M059J (cell line): ENCODE data around the gene RWDD2A. TPM values are rescaled to one million over a fixed set of nuclear protein-coding genes. Genes with fewer than 3 reads are reported as not detected.

Experiments used
- DNase-seq: peaks from one replicate; pipeline ENCODE4 v3.0.0-alpha.2; 2012; ENCODE audit warnings: low read depth
- total RNA-seq: library from RNA; depleted of rRNA; stranded (reverse); fragments of >200 nt; shearing (Covaris generic); gene quantifications from 2 replicates; pipeline ENCODE4 v1.2.3, GENCODE V29; 2014; rRNA removed

RWDD2A gene
- total RNA-seq, 1 experiment from 2014 or later, result 5.1 TPM

DNA sequence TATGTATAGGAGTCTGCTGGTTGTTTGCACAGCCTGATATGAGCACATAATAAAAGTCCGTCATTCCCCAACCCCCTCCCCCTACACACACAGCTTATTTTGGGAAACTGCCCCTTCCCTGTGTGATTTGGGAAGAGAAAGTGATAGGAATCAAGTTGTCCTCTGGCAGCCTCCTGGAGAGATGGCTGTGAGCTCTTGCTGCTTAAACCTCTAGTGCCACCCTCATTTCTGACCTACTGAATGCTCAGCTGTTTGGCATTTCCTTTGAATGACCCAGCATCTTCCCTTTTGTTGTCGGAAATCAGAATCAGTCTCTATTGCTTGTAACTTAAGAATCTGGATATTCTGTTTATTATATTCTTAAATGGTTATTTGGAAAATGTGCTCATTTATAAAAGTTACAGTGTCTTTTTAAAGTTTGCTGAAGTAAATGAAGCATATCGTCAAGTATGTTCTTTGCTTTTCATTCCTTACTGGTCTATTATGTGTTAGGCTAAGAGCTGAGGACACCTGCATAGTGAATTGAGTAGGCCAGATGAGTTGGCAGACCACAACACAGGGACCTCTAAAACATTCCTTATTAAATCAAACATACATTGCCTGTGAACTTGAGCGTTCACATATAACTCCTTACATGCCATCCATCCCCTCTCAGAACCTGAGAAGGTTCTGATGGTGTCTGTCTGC is 5.5 kb downstream of the RWDD2A start:
- peak; percentile 77 for DNase-seq

- no peak for DNase-seq
Measured at GRCh38 chr6:83199173-83199862, 6.2 kb downstream of the RWDD2A start.

- peak; percentile 93 for DNase-seq
Measured at GRCh38 chr6:83199863-83200225, 6.7 kb downstream of the RWDD2A start.

DNA sequence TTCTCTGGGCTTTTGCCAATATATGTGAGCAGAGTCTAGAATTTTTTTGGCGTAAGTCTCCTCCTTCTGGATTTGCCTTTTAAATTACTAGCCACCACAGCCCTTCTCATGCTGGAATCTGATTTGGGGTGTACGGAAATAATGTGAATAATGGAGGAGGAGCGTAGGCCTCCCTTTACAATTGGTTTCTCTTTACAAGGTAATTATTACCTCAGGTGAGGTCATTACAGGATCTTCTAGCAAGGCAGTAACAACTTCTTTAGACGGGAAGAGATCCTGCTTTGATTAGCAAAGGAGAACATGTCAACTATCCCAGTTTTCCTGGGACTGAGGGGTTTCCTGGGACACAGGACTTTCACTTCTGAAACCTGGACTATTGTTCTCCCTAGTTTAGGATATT is 8.9 kb downstream of the RWDD2A start:
- no peak for DNase-seq

GRCh38 chr6:83215131-83216047 is 22.2 kb downstream of the RWDD2A start:
- peak; percentile 81 for DNase-seq

GRCh38 chr6:83216806-83217205 is 23.6 kb downstream of the RWDD2A start:
- DNase-seq, result no peak

- DNase-seq, result no peak
Measured at GRCh38 chr6:83218646-83219045, 25.5 kb downstream of the RWDD2A start.

DNA sequence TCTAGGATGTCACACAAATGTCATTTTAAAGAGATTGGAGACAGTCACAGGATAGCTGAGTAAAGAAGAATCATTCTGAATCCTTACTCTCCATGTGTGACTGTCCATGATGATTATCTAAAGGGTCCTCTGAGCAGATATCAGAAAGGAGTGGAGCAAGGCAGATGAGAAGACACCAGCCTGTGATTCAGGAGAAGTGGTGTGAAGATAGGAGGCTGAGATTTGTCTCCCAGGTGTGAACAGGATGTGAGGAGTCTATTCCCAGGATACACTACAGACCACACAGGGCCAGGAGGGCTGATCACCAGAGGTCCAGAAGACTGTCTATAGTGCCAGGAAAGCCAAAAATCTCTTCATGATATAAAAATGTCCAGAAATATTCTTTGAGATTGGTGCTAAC is 27.0 kb downstream of the RWDD2A start:
- no peak for DNase-seq

GRCh38 chr6:83221276-83221675 is 28.1 kb downstream of the RWDD2A start:
- no peak for DNase-seq

- DNase-seq, result peak; percentile 56
Measured at GRCh38 chr6:83221889-83222479, 28.8 kb downstream of the RWDD2A start.

DNA sequence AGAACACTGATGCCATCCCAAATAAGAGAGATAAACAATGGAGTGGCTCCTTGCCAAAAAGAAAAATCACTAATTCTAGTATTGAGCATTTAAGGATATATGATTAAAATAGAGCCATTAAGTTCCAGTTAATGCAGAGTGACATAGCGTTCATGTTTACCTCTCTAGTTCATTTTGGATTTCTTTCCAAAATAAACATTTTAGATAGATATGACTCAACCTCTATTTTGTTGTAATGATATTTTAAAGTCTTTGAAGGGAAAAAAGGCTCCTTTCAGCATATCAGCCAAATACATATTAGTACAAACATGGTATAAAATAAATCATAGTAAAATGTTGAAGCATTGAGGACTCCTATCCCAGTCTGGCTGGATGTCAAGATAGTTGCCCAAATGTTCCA is 33.4 kb downstream of the RWDD2A start:
- no peak for DNase-seq

DNA sequence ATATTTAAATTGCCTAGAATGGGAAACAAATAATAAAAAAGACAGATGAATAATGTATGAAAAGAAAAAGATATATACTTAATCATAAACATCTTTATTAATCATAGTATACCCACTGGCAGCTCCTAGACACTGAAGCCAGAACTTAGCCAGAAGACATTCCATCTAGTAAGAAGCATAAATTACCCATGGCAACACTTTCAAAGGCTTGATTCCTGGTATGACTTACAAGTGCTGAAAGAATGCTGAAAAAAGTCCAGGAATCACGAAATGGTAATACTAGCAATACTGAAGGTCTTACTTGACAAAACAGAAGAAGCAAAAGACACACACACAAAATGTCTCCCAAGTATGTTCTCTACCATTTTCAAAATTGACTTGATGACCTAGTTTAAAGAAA is 38.0 kb downstream of the RWDD2A start:
- peak; percentile 9 for DNase-seq

- no peak for DNase-seq
Measured at GRCh38 chr6:83247471-83247870, 54.3 kb downstream of the RWDD2A start.

Other genes with a start within 250 kb of the RWDD2A start
- 3.8 and 7.8 TPM in 2 replicates for gene UBE3D, start 127.5 kb upstream of the RWDD2A start, total RNA-seq
- gene DOP1A, start 125.7 kb upstream of the RWDD2A start, total RNA-seq, result 10.3 and 17.5 TPM in 2 replicates
- 77.2 and 90.9 TPM in 2 replicates for gene PGM3, start 92 bp upstream of the RWDD2A start, total RNA-seq
- gene ME1, start 237.7 kb downstream of the RWDD2A start, total RNA-seq, result 8.4 and 11.6 TPM in 2 replicates